HG02840 (cell line): ENCODE measurements around the gene MSX2.

Experiments
- ATAC-seq: cut with Tn5 transposase; IDR thresholded peaks from one replicate; pipeline ENCODE4 v1.9.1; 2021; ENCODE audit warnings: mild to moderate bottlenecking, moderate library complexity, moderate number of reproducible peaks; ENCODE audit not compliant: unreplicated experiment, low FRiP score

The MSX2 gene

DNA sequence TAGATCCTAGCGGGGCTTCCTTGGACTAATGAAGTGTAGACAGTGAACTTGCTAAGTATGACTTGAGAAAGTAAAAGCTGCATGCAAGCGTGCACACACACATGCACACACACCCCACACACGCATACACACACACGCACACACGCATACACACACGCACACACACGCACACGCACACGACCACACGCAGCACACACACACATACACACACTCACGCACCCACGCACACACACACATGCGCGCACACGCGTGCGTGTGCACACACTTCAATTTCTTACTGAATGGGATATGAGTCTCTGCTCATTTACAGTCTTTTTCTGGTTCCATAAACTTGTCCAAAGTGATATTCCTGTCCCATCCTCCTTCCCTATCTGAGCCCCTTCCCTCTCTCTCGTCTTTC is 41.2 kb downstream of the MSX2 start:
- no peak for ATAC-seq

DNA sequence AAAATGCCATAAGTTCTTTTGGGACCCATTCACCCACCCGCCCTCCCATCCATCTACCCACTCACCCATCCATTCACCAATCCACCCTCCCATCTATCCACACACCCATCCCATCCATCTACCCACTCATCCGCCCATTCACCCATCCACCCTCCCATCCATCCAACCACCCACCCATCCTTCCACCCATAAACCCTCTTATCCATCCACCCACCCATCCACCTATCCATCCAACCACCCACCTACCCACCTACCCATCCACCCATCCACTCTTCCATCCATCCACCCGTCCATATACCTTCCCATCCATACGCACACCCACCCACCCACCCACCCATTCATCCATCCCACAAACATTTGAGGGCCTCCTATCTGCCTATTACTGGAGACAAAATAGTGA is 43.3 kb downstream of the MSX2 start:
- no peak for ATAC-seq

- no peak for ATAC-seq
Measured at GRCh38 chr5:174769005-174769404, 44.6 kb downstream of the MSX2 start.

- no peak for ATAC-seq
Measured at GRCh38 chr5:174773371-174773770, 49.0 kb downstream of the MSX2 start.

- no peak for ATAC-seq
Measured at GRCh38 chr5:174775081-174775480, 50.7 kb downstream of the MSX2 start.

DNA sequence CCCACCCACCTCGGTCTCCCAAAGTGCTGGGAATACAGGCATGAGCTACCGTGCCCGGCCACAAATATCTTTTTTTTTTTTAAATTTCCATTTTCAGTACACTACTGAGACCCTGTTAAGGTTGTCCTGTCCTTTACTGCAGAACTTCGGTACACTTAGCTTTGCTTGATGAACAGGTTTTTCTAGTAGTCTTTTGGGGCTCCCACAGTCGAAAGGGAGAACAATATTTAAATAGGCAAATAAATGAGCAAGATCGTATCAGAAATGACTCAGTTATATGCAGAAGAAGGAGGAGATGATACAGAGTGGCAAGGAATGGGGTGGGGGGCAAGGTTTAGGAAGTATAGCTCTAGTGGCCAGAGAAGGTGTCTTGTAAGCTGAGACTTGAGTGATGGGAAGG is 52.7 kb downstream of the MSX2 start:
- ATAC-seq = no peak

- ATAC-seq = no peak
Measured at GRCh38 chr5:174777583-174777982, 53.2 kb downstream of the MSX2 start.
